Neuronal stem cell (in vitro differentiated cells): Measurements from ENCODE around the gene ZP1.

ENCODE experiments used
- DNase-seq: peaks from one replicate; pipeline ENCODE4 v3.0.0-alpha.2; 2013; ENCODE audit warnings: low spot score
- H2AFZ ChIP-seq: one replicate; pipeline ENCODE4 v1.6.1; 2013; ENCODE audit warnings: mild to moderate bottlenecking, low read length, inconsistent platforms
- H2AK5ac ChIP-seq: 2 replicates; pipeline ENCODE4 v1.6.1; 2013; ENCODE audit warnings: low read depth, mild to moderate bottlenecking, inconsistent platforms, low read length, moderate library complexity, mixed read lengths
- H2BK120ac ChIP-seq: 2 replicates; pipeline ENCODE4 v1.6.1; 2013; ENCODE audit warnings: low read depth, mild to moderate bottlenecking, inconsistent platforms, low read length, moderate library complexity, mixed read lengths
- H2BK12ac ChIP-seq: one replicate; pipeline ENCODE4 v1.6.1; 2013; ENCODE audit warnings: low read length, inconsistent platforms
- H2BK15ac ChIP-seq: 2 replicates; pipeline ENCODE4 v1.6.1; 2013; ENCODE audit warnings: mild to moderate bottlenecking, low read length, inconsistent platforms, mixed read lengths
- H2BK5ac ChIP-seq: one replicate; pipeline ENCODE4 v1.6.1; 2013; ENCODE audit warnings: inconsistent platforms, mild to moderate bottlenecking, low read length, moderate library complexity
- H3K14ac ChIP-seq: one replicate; pipeline ENCODE4 v1.6.1; 2013; ENCODE audit warnings: low read length, inconsistent platforms
- H3K18ac ChIP-seq: 2 replicates; pipeline ENCODE4 v1.6.1; 2013; ENCODE audit warnings: low read length, inconsistent platforms
- H3K23ac ChIP-seq: 2 replicates; pipeline ENCODE4 v1.6.1; 2013; ENCODE audit warnings: low read depth, mild to moderate bottlenecking, mixed read lengths, low read length, inconsistent platforms; ENCODE audit not compliant: poor library complexity
- H3K27ac ChIP-seq: replicated peaks from 3 replicates; pipeline ENCODE4 v1.5.1; 2013; ENCODE audit warnings: low read length, inconsistent platforms
- H3K27me3 ChIP-seq, 3 experiments: 2 replicates each; pipeline ENCODE4 v1.6.1; 2013; ENCODE audit warnings: low read length in 3 of 3, mild to moderate bottlenecking in 2 of 3, inconsistent platforms in 1 of 3, low read depth in 1 of 3, mixed read lengths in 1 of 3, moderate library complexity in 1 of 3; ENCODE audit not compliant: control insufficient read depth in 3 of 3, insufficient read depth in 3 of 3
- H3K36me3 ChIP-seq, 2 donors: replicated peaks in 1 of 2; 2 replicates each; pipeline ENCODE4 v1.6.1; 2013; ENCODE audit warnings: low read length in 2 of 2; ENCODE audit not compliant: control insufficient read depth in 2 of 2, insufficient read depth in 2 of 2
- H3K4ac ChIP-seq: 2 replicates; pipeline ENCODE4 v1.6.1; 2013; ENCODE audit warnings: inconsistent platforms, mild to moderate bottlenecking, low read length, moderate library complexity
- H3K4me1 ChIP-seq, 2 donors: 1 replicate in 1 of 2; 2 replicates in 1 of 2; pipeline ENCODE4 v1.6.1; 2013; ENCODE audit warnings: low read length in 2 of 2, low read depth in 1 of 2; ENCODE audit not compliant: control insufficient read depth in 2 of 2, insufficient read depth in 1 of 2
- H3K4me2 ChIP-seq: one replicate; pipeline ENCODE4 v1.6.1; 2013; ENCODE audit warnings: mild to moderate bottlenecking, low read length, inconsistent platforms; ENCODE audit not compliant: insufficient read depth, poor library complexity, severe bottlenecking
- H3K4me3 ChIP-seq, 2 donors: 2 replicates each; pipeline ENCODE4 v1.5.1; 2013; ENCODE audit warnings: low read length in 2 of 2, mild to moderate bottlenecking in 2 of 2, inconsistent platforms in 1 of 2, moderate library complexity in 1 of 2
- H3K79me1 ChIP-seq: one replicate; pipeline ENCODE4 v1.6.1; 2013; ENCODE audit warnings: low read depth, mild to moderate bottlenecking, inconsistent platforms, low read length, moderate library complexity
- H3K9ac ChIP-seq: one replicate; pipeline ENCODE4 v1.6.1; 2013; ENCODE audit warnings: mild to moderate bottlenecking, low read depth, low read length, inconsistent platforms; ENCODE audit not compliant: poor library complexity
- H3K9me3 ChIP-seq, 2 donors: replicated peaks in 1 of 2; 2 replicates each; pipeline versions ENCODE3 to v1.6.1; 2013; ENCODE audit warnings: low read length in 2 of 2, mild to moderate bottlenecking in 2 of 2, inconsistent platforms in 1 of 2, low read depth in 1 of 2, mixed read lengths in 1 of 2, moderate library complexity in 1 of 2; ENCODE audit not compliant: control insufficient read depth in 2 of 2, insufficient read depth in 1 of 2
- H4K8ac ChIP-seq: one replicate; pipeline ENCODE4 v1.6.1; 2013; ENCODE audit warnings: low read depth, mild to moderate bottlenecking, inconsistent platforms, low read length, moderate library complexity
- H4K91ac ChIP-seq: one replicate; pipeline ENCODE4 v1.6.1; 2013; ENCODE audit warnings: low read length, low read depth, mild to moderate bottlenecking, inconsistent platforms; ENCODE audit not compliant: poor library complexity
- WGBS, 2 donors: extraction: QIAGEN DNeasy Blood & Tissue Kit; methylation state at CpG; one replicate each; pipeline ENCODE4 v1.1.7; 2013; ENCODE audit warnings: missing lambda C conversion rate in 2 of 2, mixed read lengths in 1 of 2; ENCODE audit not compliant: insufficient read length in 2 of 2, insufficient replicate concordance in 1 of 2; ENCODE audit errors: extremely low coverage in 2 of 2; 5-methylcytosine and 5-hydroxymethylcytosine counted together

Gene ZP1

DNA sequence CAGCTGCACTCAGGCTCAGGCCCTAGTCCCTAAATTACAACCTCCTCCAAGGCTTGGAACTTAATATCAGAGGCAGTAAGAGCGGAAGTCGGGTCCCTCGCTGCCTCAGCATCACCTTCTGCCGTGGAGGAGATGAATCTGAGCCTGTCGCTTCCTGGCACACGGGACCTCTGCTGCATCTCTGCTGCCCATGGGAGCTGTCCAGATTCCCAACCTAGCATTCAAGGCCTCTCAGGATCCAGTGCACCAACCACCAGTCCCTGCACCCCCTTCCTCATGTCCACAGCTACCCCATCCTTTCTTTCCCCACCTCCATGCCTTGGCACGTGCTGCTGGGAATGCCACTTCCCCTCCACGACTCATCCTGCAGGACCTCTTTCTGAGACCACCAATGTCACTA lies 9.1 kb upstream of the ZP1 start:
- no peak overlapping the region for H3K14ac ChIP-seq
- H3K9ac ChIP-seq: no peak overlapping the region
- H3K4me1 ChIP-seq: peaks cover 0 to 4% of the 10 kb centered on the region in 2 donors
- H3K27ac ChIP-seq: no peak overlapping the region
- no peak overlapping the region for H3K18ac ChIP-seq
- no peak overlapping the region for H4K91ac ChIP-seq
- H3K36me3 ChIP-seq: no peaks in the 10 kb centered on the region
- no peak overlapping the region for H4K8ac ChIP-seq
- DNase-seq: no peak
- no peak overlapping the region for H2BK120ac ChIP-seq
- H2BK5ac ChIP-seq: no peak overlapping the region
- H3K9me3 ChIP-seq: no peaks in the 10 kb centered on the region
- H3K79me1 ChIP-seq: no peaks in the 10 kb centered on the region
- H3K4me3 ChIP-seq: no peak overlapping the region
- no peak overlapping the region for H2AK5ac ChIP-seq
- no peak overlapping the region for H2BK12ac ChIP-seq
- H3K23ac ChIP-seq: no peak overlapping the region
- H3K27me3 ChIP-seq: no peaks in the 10 kb centered on the region
- no peak overlapping the region for H3K4ac ChIP-seq
- no CpG with 5 or more reads among the region's 8 CpGs for WGBS, 2 donors
- no peak overlapping the region for H3K4me2 ChIP-seq
- H2AFZ ChIP-seq: peak overlapping the region; percentile 66
- no peak overlapping the region for H2BK15ac ChIP-seq

DNA sequence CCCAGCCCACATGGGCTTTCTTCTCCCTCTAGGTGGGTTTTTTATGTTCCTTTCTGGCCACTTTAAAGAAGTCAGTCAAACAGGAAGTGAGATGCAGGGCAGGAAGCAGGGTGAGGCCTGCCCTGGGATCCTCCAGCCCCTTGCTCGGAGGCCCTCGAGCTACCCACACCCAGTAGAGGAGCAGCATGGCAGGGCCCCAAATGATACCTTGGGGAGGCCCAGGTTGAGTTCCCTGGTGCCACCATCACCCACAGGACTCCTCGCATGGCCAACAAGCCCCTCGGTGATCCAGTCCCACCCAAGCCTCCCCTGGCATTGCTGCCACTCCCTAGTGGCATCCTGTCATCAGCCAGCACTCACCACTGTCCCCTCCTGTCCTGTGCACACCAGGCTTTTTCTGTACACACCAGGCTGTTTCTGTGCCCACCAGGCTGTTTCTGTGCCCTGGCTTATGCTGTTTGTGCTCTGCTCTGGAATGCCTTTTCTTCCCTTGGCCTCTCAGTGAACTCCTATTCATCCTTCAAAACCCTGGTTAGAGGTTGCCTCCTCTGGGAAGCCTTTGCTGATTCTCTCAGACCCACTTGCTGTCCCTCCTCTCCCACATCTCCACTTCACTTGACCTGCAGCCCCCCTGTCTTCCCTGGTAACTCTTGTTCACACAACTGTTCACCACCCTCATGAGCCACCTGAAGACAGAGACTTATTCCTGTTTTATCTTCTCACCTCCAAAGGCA lies 8.4 kb upstream of the ZP1 start:
- no peak overlapping the region for H3K23ac ChIP-seq
- H3K27me3 ChIP-seq: no peaks in the 10 kb centered on the region
- H2BK15ac ChIP-seq: no peak overlapping the region
- H3K9ac ChIP-seq: no peak overlapping the region
- H3K4me2 ChIP-seq: no peak overlapping the region
- H4K91ac ChIP-seq: no peak overlapping the region
- H3K4me3 ChIP-seq: peak overlapping the region in 1 of 2 donors; percentile 1
- no peak overlapping the region for H3K14ac ChIP-seq
- no peak overlapping the region for H4K8ac ChIP-seq
- H3K36me3 ChIP-seq: no peaks in the 10 kb centered on the region
- no peak for DNase-seq
- H2BK5ac ChIP-seq: no peak overlapping the region
- no peak overlapping the region for H2BK12ac ChIP-seq
- H3K9me3 ChIP-seq: no peaks in the 10 kb centered on the region
- H3K27ac ChIP-seq: no peak overlapping the region
- no peak overlapping the region for H3K18ac ChIP-seq
- peak overlapping the region; percentile 66 for H2AFZ ChIP-seq
- no peaks in the 10 kb centered on the region for H3K79me1 ChIP-seq
- no CpG with 5 or more reads among the region's 4 CpGs for WGBS, 2 donors
- no peak overlapping the region for H2BK120ac ChIP-seq
- peaks cover 0 to 4% of the 10 kb centered on the region in 2 donors for H3K4me1 ChIP-seq
- no peak overlapping the region for H3K4ac ChIP-seq
- H2AK5ac ChIP-seq: no peak overlapping the region

DNA sequence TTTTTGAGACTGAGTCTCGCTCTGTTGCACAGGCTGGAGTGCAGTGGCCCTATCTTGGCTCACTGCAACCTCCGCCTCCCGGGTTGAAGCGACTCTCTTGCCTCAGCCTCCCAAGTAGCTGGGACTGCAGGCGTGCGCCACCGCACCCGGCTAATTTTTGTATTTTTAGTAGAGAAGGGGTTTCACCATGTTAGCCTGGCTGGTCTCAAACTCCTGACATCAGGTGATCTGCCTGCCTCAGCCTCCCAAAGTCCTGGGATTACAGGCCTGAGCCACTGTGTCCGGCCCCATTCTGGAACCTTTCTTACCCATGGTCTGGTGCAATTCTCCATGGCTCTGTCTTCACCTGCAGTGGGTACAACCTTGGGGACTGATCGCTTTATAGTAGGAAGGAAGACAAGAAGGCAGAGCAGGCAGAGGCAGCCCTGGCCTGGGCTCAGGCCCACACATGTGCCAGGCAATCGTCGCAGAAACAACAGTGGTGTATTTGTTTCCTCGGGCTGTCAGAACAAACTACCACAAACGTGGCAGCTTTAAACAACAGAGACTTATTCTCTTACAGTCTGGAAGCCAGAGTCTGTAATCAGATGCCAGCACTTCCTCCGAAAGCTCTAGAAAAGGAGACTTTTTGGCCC lies 7.6 kb upstream of the ZP1 start:
- H2BK12ac ChIP-seq: no peak overlapping the region
- no peak for DNase-seq
- H3K36me3 ChIP-seq: no peaks in the 10 kb centered on the region
- H4K91ac ChIP-seq: no peak overlapping the region
- H3K4me3 ChIP-seq: no peak overlapping the region
- H2AK5ac ChIP-seq: no peak overlapping the region
- no peaks in the 10 kb centered on the region for H3K9me3 ChIP-seq
- no peak overlapping the region for H3K14ac ChIP-seq
- H4K8ac ChIP-seq: no peak overlapping the region
- H2BK120ac ChIP-seq: no peak overlapping the region
- no peak overlapping the region for H3K4me2 ChIP-seq
- H3K18ac ChIP-seq: no peak overlapping the region
- no CpG with 5 or more reads among the region's 15 CpGs for WGBS, 2 donors
- no peak overlapping the region for H3K23ac ChIP-seq
- H3K9ac ChIP-seq: no peak overlapping the region
- H2AFZ ChIP-seq: no peak overlapping the region
- H3K27me3 ChIP-seq: no peaks in the 10 kb centered on the region
- H3K4ac ChIP-seq: no peak overlapping the region
- no peaks in the 10 kb centered on the region for H3K79me1 ChIP-seq
- H2BK15ac ChIP-seq: no peak overlapping the region
- no peak overlapping the region for H2BK5ac ChIP-seq
- H3K27ac ChIP-seq: no peak overlapping the region
- peaks cover 0 to 4% of the 10 kb centered on the region in 2 donors for H3K4me1 ChIP-seq

DNA sequence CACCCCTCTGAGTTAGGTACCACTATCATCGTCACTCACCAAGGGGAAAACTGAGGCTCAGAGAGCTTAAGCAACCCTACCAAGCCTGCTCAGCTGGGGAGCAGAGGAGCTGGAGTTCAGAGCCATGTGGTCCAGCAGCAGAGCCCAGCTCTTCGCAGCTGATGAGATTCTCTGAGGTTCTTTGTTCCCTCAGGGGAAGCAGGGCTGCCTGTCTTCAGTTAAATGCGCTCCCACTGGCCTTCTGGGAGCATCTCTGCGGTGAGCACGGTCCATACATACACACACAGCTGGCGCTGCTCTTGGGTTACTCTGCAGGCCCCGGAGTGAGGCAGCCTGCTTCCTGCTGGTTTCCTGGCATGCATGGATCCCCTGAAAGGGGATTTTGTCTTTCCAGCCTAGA lies 6.4 kb upstream of the ZP1 start:
- H2BK120ac ChIP-seq: no peak overlapping the region
- H2BK15ac ChIP-seq: no peak overlapping the region
- no peak overlapping the region for H4K8ac ChIP-seq
- no peaks in the 10 kb centered on the region for H3K79me1 ChIP-seq
- no peak overlapping the region for H3K27ac ChIP-seq
- no peak overlapping the region for H3K9ac ChIP-seq
- H3K4ac ChIP-seq: no peak overlapping the region
- no peak overlapping the region for H3K4me3 ChIP-seq
- H2AFZ ChIP-seq: peak overlapping the region; percentile 84
- H3K4me2 ChIP-seq: no peak overlapping the region
- no peak overlapping the region for H3K18ac ChIP-seq
- no peak overlapping the region for H2AK5ac ChIP-seq
- H3K14ac ChIP-seq: no peak overlapping the region
- no peak overlapping the region for H2BK12ac ChIP-seq
- no peak overlapping the region for H4K91ac ChIP-seq
- no peaks in the 10 kb centered on the region for H3K9me3 ChIP-seq
- H3K36me3 ChIP-seq: no peaks in the 10 kb centered on the region
- H3K23ac ChIP-seq: no peak overlapping the region
- H2BK5ac ChIP-seq: no peak overlapping the region
- no peak for DNase-seq
- WGBS, 2 donors: no CpG with 5 or more reads among the region's 7 CpGs
- H3K4me1 ChIP-seq: peaks cover 0 to 4% of the 10 kb centered on the region in 2 donors
- no peaks in the 10 kb centered on the region for H3K27me3 ChIP-seq
